Astrocyte (in vitro differentiated cells and primary cell): Measurements from ENCODE around the gene CLNK. TPM values are rescaled to one million over a fixed set of nuclear protein-coding genes. Genes with fewer than 3 reads are reported as not detected.

ENCODE experiments used
- DNase-seq: peaks from one replicate; pipeline ENCODE4 v3.0.0-alpha.2; 2010; ENCODE audit warnings: low read depth
- FAIRE-seq: peaks from 2 replicates; lab custom pipeline; 2011; peaks lifted over from hg19 to GRCh38; lab: Jason Lieb, UNC
- H2AFZ ChIP-seq: 2 replicates; pipeline ENCODE4 v1.6.0; 2012; ENCODE audit warnings: low read depth, low read length, inconsistent platforms
- H3K27ac ChIP-seq: 2 replicates; pipeline ENCODE4 v1.5.1; 2011; ENCODE audit warnings: low read depth, low read length, inconsistent platforms
- H3K27me3 ChIP-seq: 2 replicates; pipeline ENCODE4 v1.6.0; 2011; ENCODE audit warnings: low read length, inconsistent platforms; ENCODE audit not compliant: insufficient read depth
- H3K36me3 ChIP-seq: 2 replicates; pipeline ENCODE4 v1.5.1; 2011; ENCODE audit warnings: low read length, inconsistent platforms; ENCODE audit not compliant: insufficient read depth
- H3K4me1 ChIP-seq: 2 replicates; pipeline ENCODE4 v1.5.1; 2011; ENCODE audit warnings: low read length, inconsistent platforms; ENCODE audit not compliant: insufficient read depth
- H3K4me2 ChIP-seq: 2 replicates; pipeline ENCODE4 v1.6.0; 2012; ENCODE audit warnings: low read length, inconsistent platforms
- H3K4me3 ChIP-seq: 2 replicates; pipeline ENCODE4 v1.5.1; 2011; ENCODE audit warnings: low read depth, mild to moderate bottlenecking, low read length, inconsistent platforms; ENCODE audit not compliant: insufficient read depth
- H3K79me2 ChIP-seq: 2 replicates; pipeline ENCODE4 v1.6.0; 2012; ENCODE audit warnings: mild to moderate bottlenecking, low read length, inconsistent platforms; ENCODE audit not compliant: insufficient read depth
- H3K9ac ChIP-seq: 2 replicates; pipeline ENCODE4 v1.6.0; 2012; ENCODE audit warnings: mild to moderate bottlenecking, low read length, inconsistent platforms
- H3K9me3 ChIP-seq: 2 replicates; pipeline ENCODE4 v1.5.1; 2012; ENCODE audit warnings: low read depth, mild to moderate bottlenecking, low read length, inconsistent platforms; ENCODE audit not compliant: insufficient read depth
- H4K20me1 ChIP-seq: 2 replicates; pipeline ENCODE4 v1.6.0; 2012; ENCODE audit warnings: low read length, inconsistent platforms; ENCODE audit not compliant: insufficient read depth
- H3K27ac Mint-ChIP-seq: one replicate; pipeline ENCODE4 v1.8.0; 2021; ENCODE audit warnings: mild to moderate bottlenecking, mixed read lengths; ENCODE audit not compliant: unreplicated experiment
- H3K27me3 Mint-ChIP-seq: one replicate; pipeline ENCODE4 v1.8.0; 2021; ENCODE audit warnings: low read depth, mixed read lengths; ENCODE audit not compliant: unreplicated experiment
- H3K36me3 Mint-ChIP-seq: one replicate; pipeline ENCODE4 v1.8.0; 2021; ENCODE audit warnings: low read depth, mixed read lengths; ENCODE audit not compliant: unreplicated experiment
- H3K4me1 Mint-ChIP-seq: one replicate; pipeline ENCODE4 v1.8.0; 2021; ENCODE audit warnings: low read depth, mixed read lengths; ENCODE audit not compliant: unreplicated experiment
- H3K4me3 Mint-ChIP-seq: one replicate; pipeline ENCODE4 v1.8.0; 2021; ENCODE audit warnings: mild to moderate bottlenecking, moderate library complexity, mixed read lengths; ENCODE audit not compliant: unreplicated experiment
- H3K9me3 Mint-ChIP-seq: one replicate; pipeline ENCODE4 v1.8.0; 2021; ENCODE audit warnings: mild to moderate bottlenecking, mixed read lengths; ENCODE audit not compliant: unreplicated experiment
- EZH2 ChIP-seq: IDR thresholded peaks from 2 replicates; pipeline ENCODE4 v1.6.1; 2012; ENCODE audit warnings: mild to moderate bottlenecking, low read length, inconsistent platforms; ENCODE audit not compliant: insufficient read depth
- total RNA-seq: library from RNA; stranded (reverse); gene quantifications from 2 replicates; pipeline ENCODE4 v1.2.1, GENCODE V29; 2021
- TF ChIP-seq, protein P1 (sequence below): IDR thresholded peaks from 2 replicates; pipeline ENCODE4 v1.5.1; 2011; ENCODE audit warnings: low read depth, mild to moderate bottlenecking, inconsistent platforms, low read length, moderate library complexity; ENCODE audit not compliant: insufficient read depth

Gene CLNK
- total RNA-seq, 1 donor from 2014 or later, result not detected

DNA sequence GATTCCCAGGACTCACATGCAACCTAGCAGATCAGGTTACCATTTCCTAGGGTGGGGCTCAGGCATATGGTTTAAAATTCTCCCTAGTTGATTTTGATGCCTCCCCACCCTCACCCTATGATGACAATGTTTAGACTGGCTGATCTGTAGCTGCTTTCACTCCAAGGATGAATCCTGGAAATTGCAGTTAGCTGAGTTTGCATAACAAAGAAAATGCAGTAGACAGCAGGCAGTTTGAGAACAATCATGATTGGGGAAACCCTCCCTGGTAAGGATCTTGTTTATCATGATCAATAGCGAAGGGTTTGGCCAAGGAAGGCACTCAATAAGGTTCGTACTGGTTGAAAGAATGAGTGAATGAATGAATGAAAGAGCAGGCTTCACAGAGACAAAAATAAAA lies 229.4 kb downstream of the CLNK start:
- Mint-ChIP-seq H3K27me3 (peaks cover 17% of the 10 kb centered on the region), H3K9me3 (peaks cover 18% of the 10 kb centered on the region), H3K27ac (no peak overlapping the region), H3K36me3 (peaks cover 32% of the 10 kb centered on the region), H3K4me3 (peak overlapping the region; percentile 96), H3K4me1 (peaks cover 9% of the 10 kb centered on the region)
- no peak for TF ChIP-seq EZH2
- no peaks in the 10 kb centered on the region for H3K27me3 ChIP-seq
- FAIRE-seq (no peak), DNase-seq (no peak)
- no peak overlapping the region for H3K4me3 ChIP-seq
- no peaks in the 10 kb centered on the region for H3K9me3 ChIP-seq
- no peak overlapping the region for H3K27ac ChIP-seq
- no peak overlapping the region for H3K4me2 ChIP-seq
- H2AFZ ChIP-seq, result no peak overlapping the region
- H3K9ac ChIP-seq, result no peak overlapping the region
- H4K20me1 ChIP-seq, result peaks cover 38% of the 10 kb centered on the region
- H3K79me2 ChIP-seq, result peaks cover 42% of the 10 kb centered on the region
- peaks cover 6% of the 10 kb centered on the region for H3K4me1 ChIP-seq
- H3K36me3 ChIP-seq, result peaks cover 23% of the 10 kb centered on the region

DNA sequence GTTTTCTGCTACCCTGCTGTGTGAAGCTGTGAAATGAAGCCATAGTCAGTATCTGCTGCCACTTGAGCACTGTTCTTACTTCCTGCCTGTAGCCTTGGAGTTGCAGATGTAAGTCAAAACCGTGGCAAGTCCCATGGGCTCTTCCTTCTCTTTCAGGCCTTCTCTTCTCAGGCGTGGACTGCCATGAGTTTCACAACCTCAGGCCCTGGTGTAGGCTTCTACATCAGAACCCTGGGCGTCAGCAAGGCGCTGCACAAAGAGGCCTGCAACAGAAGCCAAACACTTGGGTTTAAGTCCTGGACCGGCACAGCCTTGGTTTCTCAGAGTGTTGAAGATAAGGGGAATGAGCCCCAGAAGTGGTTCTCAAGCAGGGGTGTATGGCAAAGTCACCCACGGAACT lies 229.8 kb downstream of the CLNK start:
- Histone ChIP-seq H3K4me1 (peaks cover 6% of the 10 kb centered on the region), H3K27me3 (no peaks in the 10 kb centered on the region), H3K27ac (no peak overlapping the region), H3K36me3 (peaks cover 26% of the 10 kb centered on the region), H3K79me2 (peaks cover 46% of the 10 kb centered on the region), H3K4me3 (no peak overlapping the region), H2AFZ (no peak overlapping the region), H4K20me1 (peaks cover 42% of the 10 kb centered on the region), H3K9ac (no peak overlapping the region), H3K4me2 (no peak overlapping the region), H3K9me3 (no peaks in the 10 kb centered on the region)
- Mint-ChIP-seq H3K4me3 (no peak overlapping the region), H3K9me3 (peaks cover 18% of the 10 kb centered on the region), H3K27me3 (peaks cover 16% of the 10 kb centered on the region), H3K27ac (no peak overlapping the region), H3K4me1 (peaks cover 9% of the 10 kb centered on the region), H3K36me3 (peaks cover 36% of the 10 kb centered on the region)
- TF ChIP-seq, protein P1, sequence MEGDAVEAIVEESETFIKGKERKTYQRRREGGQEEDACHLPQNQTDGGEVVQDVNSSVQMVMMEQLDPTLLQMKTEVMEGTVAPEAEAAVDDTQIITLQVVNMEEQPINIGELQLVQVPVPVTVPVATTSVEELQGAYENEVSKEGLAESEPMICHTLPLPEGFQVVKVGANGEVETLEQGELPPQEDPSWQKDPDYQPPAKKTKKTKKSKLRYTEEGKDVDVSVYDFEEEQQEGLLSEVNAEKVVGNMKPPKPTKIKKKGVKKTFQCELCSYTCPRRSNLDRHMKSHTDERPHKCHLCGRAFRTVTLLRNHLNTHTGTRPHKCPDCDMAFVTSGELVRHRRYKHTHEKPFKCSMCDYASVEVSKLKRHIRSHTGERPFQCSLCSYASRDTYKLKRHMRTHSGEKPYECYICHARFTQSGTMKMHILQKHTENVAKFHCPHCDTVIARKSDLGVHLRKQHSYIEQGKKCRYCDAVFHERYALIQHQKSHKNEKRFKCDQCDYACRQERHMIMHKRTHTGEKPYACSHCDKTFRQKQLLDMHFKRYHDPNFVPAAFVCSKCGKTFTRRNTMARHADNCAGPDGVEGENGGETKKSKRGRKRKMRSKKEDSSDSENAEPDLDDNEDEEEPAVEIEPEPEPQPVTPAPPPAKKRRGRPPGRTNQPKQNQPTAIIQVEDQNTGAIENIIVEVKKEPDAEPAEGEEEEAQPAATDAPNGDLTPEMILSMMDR, result no peak
- TF ChIP-seq EZH2, result no peak
- no peak for DNase-seq
- no peak for FAIRE-seq

DNA sequence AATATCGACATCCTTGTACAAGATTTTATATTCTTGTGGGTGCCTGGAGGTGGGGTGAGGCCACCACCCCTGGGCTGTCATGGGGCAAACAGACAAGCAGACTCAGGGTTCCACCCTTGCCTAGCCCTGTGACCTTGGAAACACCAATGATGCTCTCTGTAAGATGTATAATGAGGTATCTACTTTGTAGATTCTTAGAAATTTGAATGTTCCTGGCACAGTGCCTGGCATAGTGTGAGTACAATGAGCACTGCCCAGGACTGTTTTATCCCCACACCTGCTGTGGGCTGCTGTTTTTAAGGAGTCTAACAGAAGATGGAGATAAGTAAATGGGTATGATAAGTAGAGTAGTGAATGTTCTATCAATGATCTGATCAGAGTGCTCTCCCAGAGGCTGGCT lies 230.4 kb downstream of the CLNK start:
- H3K27me3 ChIP-seq, result no peaks in the 10 kb centered on the region
- H3K4me2 ChIP-seq, result no peak overlapping the region
- Mint-ChIP-seq H3K27ac (peak overlapping the region; percentile 50), H3K9me3 (peaks cover 14% of the 10 kb centered on the region), H3K4me3 (no peak overlapping the region), H3K27me3 (peaks cover 11% of the 10 kb centered on the region), H3K36me3 (peaks cover 41% of the 10 kb centered on the region), H3K4me1 (peaks cover 9% of the 10 kb centered on the region)
- no peak overlapping the region for H2AFZ ChIP-seq
- H4K20me1 ChIP-seq, result peaks cover 46% of the 10 kb centered on the region
- no peak overlapping the region for H3K9ac ChIP-seq
- H3K4me3 ChIP-seq, result no peak overlapping the region
- TF ChIP-seq, protein P1, result no peak
- TF ChIP-seq EZH2, result no peak
- peaks cover 6% of the 10 kb centered on the region for H3K4me1 ChIP-seq
- peaks cover 52% of the 10 kb centered on the region for H3K79me2 ChIP-seq
- FAIRE-seq (no peak), DNase-seq (no peak)
- no peaks in the 10 kb centered on the region for H3K9me3 ChIP-seq
- H3K27ac ChIP-seq, result no peak overlapping the region
- peaks cover 26% of the 10 kb centered on the region for H3K36me3 ChIP-seq
